Activated T-helper 2 cell treated with anti-CD3 and anti-CD28 coated beads, Interferon-gamma antibody, Interleukin-2, Interleukin-4, amounts not matched to agents 10 μg/mL and 5 μg/mL and 100 μg/mL, durations not matched to agents 14 hours and 24 hours and 36 hours (primary cell): ENCODE results near the gene SPOCK2. TPM values are rescaled to one million over a fixed set of nuclear protein-coding genes. Genes with fewer than 3 reads are reported as not detected.
"Not testable (repeated sequence)": the region's sequence is repeated elsewhere in the genome, so short reads cannot be mapped to it uniquely, and the experiment has no call there.

Experiments used
- DNase-seq: peaks from one replicate; pipeline ENCODE4 v3.0.0; 2021; ENCODE audit warnings: low spot score
- H3K27ac Mint-ChIP-seq: one replicate; pipeline ENCODE4 v1.8.0; 2021; ENCODE audit warnings: mixed read lengths
- H3K27me3 Mint-ChIP-seq: one replicate; pipeline ENCODE4 v1.8.0; 2021; ENCODE audit warnings: low read depth, mixed read lengths
- H3K36me3 Mint-ChIP-seq: one replicate; pipeline ENCODE4 v1.8.0; 2021; ENCODE audit warnings: low read depth, mixed read lengths
- H3K4me1 Mint-ChIP-seq: one replicate; pipeline ENCODE4 v1.8.0; 2021; ENCODE audit warnings: low read depth, mixed read lengths
- H3K4me3 Mint-ChIP-seq: one replicate; pipeline ENCODE4 v1.8.0; 2021; ENCODE audit warnings: low read depth, mild to moderate bottlenecking, moderate library complexity, mixed read lengths
- H3K9me3 Mint-ChIP-seq: one replicate; pipeline ENCODE4 v1.8.0; 2021; ENCODE audit warnings: mixed read lengths
- intact Hi-C: fragments of 100-400 bp; cut with micrococcal nuclease; formaldehyde crosslinking; loops from one replicate; pipeline ENCODE4 v1.15.1; 2023
- total RNA-seq: library from RNA; stranded (reverse); gene quantifications from 2 replicates; pipeline ENCODE4 v1.2.3, GENCODE V29; 2022

Gene SPOCK2
- total RNA-seq, 1 donor from 2014 or later: 137 TPM

DNA sequence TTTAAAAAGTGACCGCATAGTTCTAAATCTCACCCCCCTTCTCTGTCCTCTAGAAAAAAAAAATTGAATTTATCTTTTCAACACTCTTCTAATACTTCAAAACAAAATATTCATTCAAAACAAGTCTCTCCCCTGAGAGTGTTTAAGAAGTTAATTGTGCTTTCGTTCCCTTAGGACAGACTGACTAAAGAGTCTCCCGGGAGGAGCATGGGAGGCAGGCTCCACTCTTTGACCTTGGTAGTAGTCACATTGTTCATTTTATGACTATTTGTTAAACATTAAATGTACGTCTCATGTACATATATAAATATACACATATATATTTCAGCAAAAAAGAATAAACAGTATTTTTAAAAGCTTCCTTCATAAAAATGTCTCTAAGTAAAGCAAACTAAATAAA lies 35.3 kb upstream of the SPOCK2 start:
- no peak overlapping the region for H3K27ac Mint-ChIP-seq
- H3K27me3 Mint-ChIP-seq: no peaks in the 10 kb centered on the region
- H3K4me1 Mint-ChIP-seq: peaks cover 35% of the 10 kb centered on the region
- no peaks in the 10 kb centered on the region for H3K9me3 Mint-ChIP-seq
- no peak for DNase-seq
- intact Hi-C loops: no loop called here
- no peak overlapping the region for H3K4me3 Mint-ChIP-seq
- peaks cover 40% of the 10 kb centered on the region for H3K36me3 Mint-ChIP-seq

GRCh38 chr10:72122221-72122620 lies 33.9 kb upstream of the SPOCK2 start:
- no peak overlapping the region for H3K27ac Mint-ChIP-seq
- no peak overlapping the region for H3K4me3 Mint-ChIP-seq

DNA sequence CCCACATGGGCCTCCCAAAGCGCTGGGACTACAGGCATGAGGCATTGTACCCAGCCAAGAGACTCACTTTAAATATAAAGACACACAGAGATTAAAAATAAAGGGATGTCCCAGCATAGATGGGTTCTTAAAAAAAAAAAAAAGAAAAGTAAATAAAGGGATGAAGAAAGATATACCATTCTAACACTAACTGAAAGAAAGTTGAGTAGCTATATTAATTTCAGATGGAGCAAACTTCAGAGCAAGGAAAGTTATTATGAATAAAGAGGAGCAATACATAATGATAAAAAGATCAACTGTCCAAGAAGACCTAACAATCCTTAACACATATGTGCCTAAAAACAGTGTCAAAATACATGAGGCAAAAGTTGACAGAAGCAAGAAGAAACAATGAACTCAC lies 33.0 kb upstream of the SPOCK2 start:
- DNase-seq: no peak
- no peak overlapping the region for H3K4me3 Mint-ChIP-seq
- H3K27ac Mint-ChIP-seq: no peak overlapping the region
- H3K36me3 Mint-ChIP-seq: peaks cover 43% of the 10 kb centered on the region
- no peaks in the 10 kb centered on the region for H3K27me3 Mint-ChIP-seq
- H3K9me3 Mint-ChIP-seq: peaks cover 10% of the 10 kb centered on the region
- intact Hi-C loops: no loop called here
- H3K4me1 Mint-ChIP-seq: peaks cover 32% of the 10 kb centered on the region

More at GRCh38 chr10:72122221-72122620, 33.9 kb upstream of the SPOCK2 start:
- Mint-ChIP-seq H3K36me3 (peaks cover 45% of the 10 kb centered on the region), H3K27me3 (no peaks in the 10 kb centered on the region), H3K9me3 (peaks cover 5% of the 10 kb centered on the region), H3K4me1 (peaks cover 35% of the 10 kb centered on the region)
- no peak for DNase-seq
- intact Hi-C loops: no loop called here

DNA sequence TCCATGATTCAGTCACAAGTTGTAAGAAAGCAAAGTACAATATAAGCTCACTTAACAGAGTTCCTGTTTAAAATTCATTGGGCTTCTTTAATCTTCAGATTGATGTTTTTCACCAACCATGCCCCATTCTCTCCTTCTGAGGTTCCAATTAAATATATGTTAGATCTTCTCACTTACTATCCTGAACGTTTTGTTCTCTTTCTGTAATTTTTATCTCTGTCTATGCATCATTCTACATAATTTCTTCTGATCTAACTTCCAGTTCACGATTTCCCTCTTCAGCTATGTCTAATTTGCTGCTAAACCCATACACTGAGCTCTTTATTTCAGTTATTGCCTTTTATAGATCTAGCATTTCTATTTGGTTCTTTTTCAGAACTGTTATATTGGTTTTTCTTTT lies 28.0 kb upstream of the SPOCK2 start:
- Mint-ChIP-seq H3K4me1 (peaks cover 8% of the 10 kb centered on the region), H3K36me3 (peaks cover 58% of the 10 kb centered on the region), H3K4me3 (no peak overlapping the region), H3K27me3 (no peaks in the 10 kb centered on the region), H3K27ac (no peak overlapping the region), H3K9me3 (peaks cover 13% of the 10 kb centered on the region)
- intact Hi-C loops: no loop called here
- DNase-seq: no peak

DNA sequence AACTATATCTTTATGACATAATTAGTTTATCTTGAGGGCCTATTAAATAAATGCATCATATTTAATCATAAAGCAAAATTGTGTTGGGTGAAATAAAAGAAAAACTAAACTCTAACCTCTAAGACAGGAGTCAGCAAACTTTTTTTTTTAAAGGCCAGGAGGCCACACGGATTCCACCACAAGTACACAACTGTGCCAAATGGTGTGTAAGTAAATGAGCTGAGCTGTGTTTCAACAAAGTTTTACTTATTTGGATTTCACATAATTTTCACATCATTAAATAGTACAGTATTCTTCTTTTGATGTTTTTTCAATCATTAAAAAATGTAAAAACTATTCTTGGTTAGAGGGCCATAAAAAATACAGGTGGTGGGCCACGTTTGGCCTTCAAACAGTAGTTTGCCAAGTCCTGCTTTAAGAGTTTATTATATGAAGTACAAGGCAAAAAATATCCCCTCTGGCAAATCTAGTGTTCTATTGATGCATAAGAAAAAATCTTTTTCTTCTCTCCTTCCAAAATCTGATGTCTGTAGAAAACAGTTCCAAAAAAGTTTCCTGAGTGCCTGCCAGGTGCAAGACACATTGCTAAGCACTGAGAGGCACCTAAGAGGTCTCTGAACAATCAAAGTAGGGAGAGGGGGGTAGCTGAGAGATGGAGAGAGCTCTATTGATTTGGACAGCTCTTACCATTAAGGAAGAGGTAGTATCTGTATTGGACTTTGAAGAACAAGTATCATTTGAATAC lies 26.5 kb upstream of the SPOCK2 start:
- H3K27ac Mint-ChIP-seq: no peak overlapping the region
- peaks cover 56% of the 10 kb centered on the region for H3K36me3 Mint-ChIP-seq
- H3K4me1 Mint-ChIP-seq: peaks cover 10% of the 10 kb centered on the region
- intact Hi-C loops: no loop called here
- H3K4me3 Mint-ChIP-seq: no peak overlapping the region
- peaks cover 13% of the 10 kb centered on the region for H3K9me3 Mint-ChIP-seq
- H3K27me3 Mint-ChIP-seq: no peaks in the 10 kb centered on the region
- DNase-seq: no peak

DNA sequence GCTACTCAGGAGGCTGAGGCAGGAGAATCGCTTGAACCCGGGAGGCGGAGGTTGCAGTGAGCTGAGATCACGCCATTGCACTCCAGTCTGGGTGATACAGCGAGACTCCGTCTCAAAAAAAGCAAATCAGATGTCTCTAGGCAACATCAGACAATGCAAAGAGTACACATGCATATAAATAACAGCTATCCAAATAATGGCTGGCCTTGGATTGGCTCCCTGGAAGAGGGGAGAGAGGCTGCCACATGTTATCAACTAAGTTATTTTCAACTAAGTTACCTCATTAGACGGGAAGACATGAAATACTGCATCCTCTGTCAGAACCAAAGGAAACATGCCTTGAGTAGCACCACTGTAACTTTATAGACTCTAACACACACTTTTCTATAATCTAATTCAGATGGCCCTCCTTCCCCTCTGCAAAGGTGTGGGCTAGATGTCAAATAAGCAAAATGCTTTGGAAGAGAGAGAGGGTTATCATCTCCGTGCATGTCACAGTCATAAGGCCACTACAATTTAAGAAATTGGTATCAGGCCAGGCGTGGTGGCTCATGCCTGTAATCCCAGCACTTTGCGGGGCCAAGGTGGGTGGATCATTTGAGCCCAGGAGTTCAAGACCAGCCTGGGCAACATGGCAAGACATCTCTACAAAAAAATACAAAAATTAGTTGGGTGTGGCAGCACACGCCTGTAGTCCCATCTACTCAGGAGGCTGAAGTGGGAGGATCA lies 22.5 kb upstream of the SPOCK2 start:
- Mint-ChIP-seq H3K4me3 (no peak overlapping the region), H3K36me3 (peaks cover 38% of the 10 kb centered on the region), H3K9me3 (no peaks in the 10 kb centered on the region), H3K4me1 (peaks cover 44% of the 10 kb centered on the region), H3K27ac (no peak overlapping the region), H3K27me3 (no peaks in the 10 kb centered on the region)
- intact Hi-C loops: no loop called here
- DNase-seq: no peak

- Mint-ChIP-seq H3K27me3 (no peaks in the 10 kb centered on the region), H3K4me1 (peaks cover 51% of the 10 kb centered on the region), H3K4me3 (no peak overlapping the region), H3K9me3 (no peaks in the 10 kb centered on the region), H3K36me3 (peaks cover 40% of the 10 kb centered on the region), H3K27ac (peak overlapping the region; percentile 93)
- intact Hi-C loops: loop anchor here (2.0 kb wide), 1 partner anchor 21 kb away; the partner anchor contains the start of gene SPOCK2
- DNase-seq: no peak
Measured at GRCh38 chr10:72109636-72110157, 21.3 kb upstream of the SPOCK2 start.

DNA sequence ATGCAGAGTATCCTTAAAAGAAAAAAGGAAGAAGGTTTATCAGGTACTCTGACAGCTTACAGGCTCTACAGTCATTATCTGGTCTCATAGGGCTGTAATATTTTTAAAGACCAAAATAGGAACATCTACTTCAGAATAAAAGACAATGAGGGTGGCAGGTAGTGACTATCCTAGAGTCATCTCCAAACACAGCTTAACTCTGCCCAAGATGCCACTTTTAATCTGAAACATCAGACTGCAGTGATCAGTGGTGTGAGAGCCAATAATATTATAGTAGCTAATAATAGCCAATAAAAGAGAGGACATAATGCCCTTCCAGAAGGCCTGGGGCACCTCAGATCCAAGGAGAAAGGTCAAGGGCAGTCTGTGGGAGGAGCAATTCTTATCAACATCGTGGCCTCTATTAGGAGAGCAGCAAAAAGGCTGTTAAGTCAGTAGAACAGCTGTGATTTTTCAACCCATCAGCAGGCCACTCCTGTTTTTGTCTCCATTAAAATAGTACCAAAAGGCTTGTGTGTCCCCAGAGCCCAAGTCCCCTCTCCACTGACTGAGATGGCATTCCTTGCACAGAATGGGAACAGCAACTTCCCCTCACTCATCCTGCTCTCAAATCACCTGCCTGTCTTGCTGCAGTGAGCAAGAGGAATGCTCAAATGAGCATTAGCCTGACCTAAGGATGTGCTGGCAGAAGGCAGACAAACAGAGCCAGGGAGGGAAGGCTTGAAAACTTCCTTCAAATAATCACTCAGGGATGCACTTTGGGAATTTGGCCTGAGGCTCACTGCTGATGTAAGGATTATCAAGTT lies 20.7 kb upstream of the SPOCK2 start:
- intact Hi-C loops: loop anchor here (2.0 kb wide), 1 partner anchor 20 kb away; the partner anchor contains the start of gene SPOCK2
- peaks cover 45% of the 10 kb centered on the region for H3K36me3 Mint-ChIP-seq
- peak overlapping the region; percentile 30 for H3K4me3 Mint-ChIP-seq
- no peak for DNase-seq
- H3K9me3 Mint-ChIP-seq: no peaks in the 10 kb centered on the region
- H3K27me3 Mint-ChIP-seq: no peaks in the 10 kb centered on the region
- H3K27ac Mint-ChIP-seq: peak overlapping the region; percentile 93
- H3K4me1 Mint-ChIP-seq: peaks cover 53% of the 10 kb centered on the region

- H3K4me1 Mint-ChIP-seq: peaks cover 54% of the 10 kb centered on the region
- not testable (repeated sequence) for DNase-seq, H3K27me3 Mint-ChIP-seq, H3K9me3 Mint-ChIP-seq
- H3K36me3 Mint-ChIP-seq: peaks cover 45% of the 10 kb centered on the region
- intact Hi-C loops: loop anchor here (2.0 kb wide), 1 partner anchor 19 kb away; the partner anchor contains the start of gene SPOCK2
- H3K4me3 Mint-ChIP-seq: peak overlapping the region; percentile 74
- H3K27ac Mint-ChIP-seq: peak overlapping the region; percentile 93
Measured at GRCh38 chr10:72108004-72108370, 19.6 kb upstream of the SPOCK2 start.

GRCh38 chr10:72107325-72108003 lies 19.1 kb upstream of the SPOCK2 start:
- Mint-ChIP-seq H3K4me3 (peak overlapping the region; percentile 74), H3K27me3 (no peaks in the 10 kb centered on the region), H3K36me3 (peaks cover 43% of the 10 kb centered on the region), H3K27ac (peak overlapping the region; percentile 93), H3K4me1 (peaks cover 54% of the 10 kb centered on the region), H3K9me3 (no peaks in the 10 kb centered on the region)
- intact Hi-C loops: loop anchor here (1.0 to 2.0 kb wide), 2 partner anchors 11 to 19 kb away; partner anchors contain the start of gene SPOCK2
- no peak for DNase-seq

DNA sequence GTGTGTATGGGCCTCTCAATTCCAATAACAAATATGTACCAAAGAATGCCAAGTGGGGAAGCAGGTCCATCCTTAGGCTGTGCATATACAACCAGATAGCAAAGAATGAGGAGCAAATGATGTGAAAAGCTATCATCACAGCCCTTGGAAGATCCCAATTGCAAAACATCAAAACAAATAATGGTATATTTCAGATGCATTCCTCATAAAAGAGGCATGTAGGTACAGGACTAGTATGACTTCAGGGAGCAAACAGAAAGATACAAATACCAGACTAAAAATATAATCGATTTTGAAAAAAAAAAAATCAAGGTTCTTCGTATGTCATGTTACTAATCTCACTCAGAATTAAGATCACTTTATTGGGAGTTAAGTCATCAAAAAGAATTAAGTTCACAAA lies 18.5 kb upstream of the SPOCK2 start:
- intact Hi-C loops: loop anchor here (1.0 kb wide), 1 partner anchor 11 kb away; no protein-coding TSS in a partner anchor
- H3K9me3 Mint-ChIP-seq: no peaks in the 10 kb centered on the region
- H3K36me3 Mint-ChIP-seq: peaks cover 44% of the 10 kb centered on the region
- H3K27me3 Mint-ChIP-seq: no peaks in the 10 kb centered on the region
- H3K4me3 Mint-ChIP-seq: peak overlapping the region; percentile 74
- DNase-seq: no peak
- peak overlapping the region; percentile 93 for H3K27ac Mint-ChIP-seq
- peaks cover 53% of the 10 kb centered on the region for H3K4me1 Mint-ChIP-seq
